Measurements from ENCODE around the gene ESPN.

ESPN gene

GRCh38 chr1:6497215-6497866, 72.8 kb downstream of the ESPN start:
- DNase-seq (ENCODE audit: low spot score): peak; percentile 77

- DNase-seq (ENCODE audit: low spot score): no peak
Observed at GRCh38 chr1:6497867-6498575, 73.4 kb downstream of the ESPN start.

- DNase-seq (ENCODE audit: low spot score): no peak
Observed at GRCh38 chr1:6498576-6499111, 74.1 kb downstream of the ESPN start.

- DNase-seq (ENCODE audit: low spot score): no peak
Observed at GRCh38 chr1:6499296-6499695, 74.7 kb downstream of the ESPN start.

GRCh38 chr1:6500544-6501278, 76.1 kb downstream of the ESPN start:
- no peak for DNase-seq (ENCODE audit: low spot score)

- DNase-seq (ENCODE audit: low spot score): no peak
Observed at GRCh38 chr1:6501279-6501813, 76.8 kb downstream of the ESPN start.

GRCh38 chr1:6502000-6502891, 77.7 kb downstream of the ESPN start:
- DNase-seq (ENCODE audit: low spot score): no peak

GRCh38 chr1:6503884-6504602, 79.5 kb downstream of the ESPN start:
- peak; percentile 27 for DNase-seq (ENCODE audit: low spot score)

- DNase-seq (ENCODE audit: low spot score): no peak
Observed at GRCh38 chr1:6504887-6505286, 80.3 kb downstream of the ESPN start.

GRCh38 chr1:6505367-6506209, 81.0 kb downstream of the ESPN start:
- DNase-seq (ENCODE audit: low spot score): no peak

GRCh38 chr1:6506210-6507036, 81.8 kb downstream of the ESPN start:
- no peak for DNase-seq (ENCODE audit: low spot score)

- no peak for DNase-seq (ENCODE audit: low spot score)
Observed at GRCh38 chr1:6507037-6507428, 82.5 kb downstream of the ESPN start.

- no peak for DNase-seq (ENCODE audit: low spot score)
Observed at GRCh38 chr1:6507461-6507911, 82.9 kb downstream of the ESPN start.

- DNase-seq (ENCODE audit: low spot score): no peak
Observed at GRCh38 chr1:6508154-6508815, 83.7 kb downstream of the ESPN start.

GRCh38 chr1:6508816-6509189, 84.2 kb downstream of the ESPN start:
- no peak for DNase-seq (ENCODE audit: low spot score)

- no peak for DNase-seq (ENCODE audit: low spot score)
Observed at GRCh38 chr1:6509220-6509918, 84.8 kb downstream of the ESPN start.

- peak; percentile 22 for DNase-seq (ENCODE audit: low spot score)
Observed at GRCh38 chr1:6509919-6510291, 85.3 kb downstream of the ESPN start.

- DNase-seq (ENCODE audit: low spot score): no peak
Observed at GRCh38 chr1:6510493-6510892, 85.9 kb downstream of the ESPN start.

All from D341Med (cell line).